ENCODE data around the gene ZNF80.
"Not testable (repeated sequence)": the region's sequence is repeated elsewhere in the genome, so short reads cannot be mapped to it uniquely, and the experiment has no call there.

- not testable (repeated sequence) for TF ChIP-seq CTCF (IDR thresholded peaks at IDR 0.05; ENCODE audit: low read length); EZH2phosphoT487 (IDR thresholded peaks at IDR 0.05; ENCODE audit: low read length); EZH2 (optimal IDR thresholded peaks at IDR 0.05; ENCODE audit: low read depth, low read length)
Measured at GRCh38 chr3:114276856-114277255, 39.5 kb upstream of the ZNF80 start.

Data from MM.1S (cell line).